GM19468 (cell line): ENCODE data around the gene CHST3.
"Not testable (repeated sequence)": the region's sequence is repeated elsewhere in the genome, so short reads cannot be mapped to it uniquely, and the experiment has no call there.

ENCODE experiments used
- ATAC-seq: cut with Tn5 transposase; IDR thresholded peaks from one replicate; pipeline ENCODE4 v1.9.1; 2021; ENCODE audit warnings: mild to moderate bottlenecking, moderate library complexity, moderate number of reproducible peaks; ENCODE audit not compliant: unreplicated experiment; ENCODE audit errors: extremely low read depth

The CHST3 gene

GRCh38 chr10:71985542-71986250, 21.5 kb downstream of the CHST3 start:
- no peak for ATAC-seq

- not testable (repeated sequence) for ATAC-seq
These were observed 24.7 kb downstream of the CHST3 start for GRCh38 chr10:71988895-71989294.

- no peak for ATAC-seq
These were observed 25.7 kb downstream of the CHST3 start for GRCh38 chr10:71989661-71990454.

DNA sequence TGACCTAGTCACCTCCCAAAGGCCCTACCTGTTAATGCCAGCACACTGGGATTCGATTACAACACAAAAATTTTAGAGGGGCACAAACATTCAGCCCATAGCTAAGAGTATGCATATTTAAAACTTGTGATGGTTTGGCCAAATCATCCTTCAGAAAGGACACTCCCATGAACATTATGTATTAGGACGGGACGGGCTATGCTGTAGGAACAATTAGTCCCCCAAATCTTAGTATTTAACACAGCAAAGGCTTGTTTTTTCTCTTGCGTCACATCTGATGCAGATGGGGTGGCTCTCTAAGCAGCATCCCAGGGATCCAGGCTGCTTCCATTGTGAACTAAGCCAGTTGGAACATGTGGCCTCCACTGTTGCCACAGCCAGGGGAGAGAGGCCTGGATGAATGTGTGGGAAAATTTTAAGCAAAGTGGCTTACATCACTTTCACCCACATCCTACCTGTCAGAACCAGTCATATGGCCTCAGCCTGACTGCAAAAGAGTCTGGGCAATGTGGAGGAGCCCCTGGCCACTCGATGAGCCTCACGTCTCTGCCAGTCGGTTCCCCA, 26.6 kb downstream of the CHST3 start:
- ATAC-seq = no peak

DNA sequence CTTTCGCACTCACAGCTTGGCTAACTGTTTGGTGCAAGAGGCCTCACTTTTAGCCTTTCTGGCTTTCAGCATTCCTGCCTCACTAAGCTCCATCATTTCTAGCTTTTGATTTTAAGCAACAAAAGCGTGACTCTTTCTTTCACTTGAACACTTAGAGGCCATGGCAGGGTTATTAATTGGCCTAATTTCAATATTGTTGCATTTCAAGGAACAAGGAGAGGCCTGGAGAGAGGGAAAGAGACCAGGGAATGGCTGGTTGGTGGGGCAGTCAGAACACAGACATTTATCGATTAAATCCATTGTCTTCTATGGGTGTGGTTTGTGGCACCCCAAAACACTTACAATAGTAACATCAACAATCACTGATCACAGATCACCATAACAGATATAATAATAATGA, 31.3 kb downstream of the CHST3 start:
- ATAC-seq = no peak

DNA sequence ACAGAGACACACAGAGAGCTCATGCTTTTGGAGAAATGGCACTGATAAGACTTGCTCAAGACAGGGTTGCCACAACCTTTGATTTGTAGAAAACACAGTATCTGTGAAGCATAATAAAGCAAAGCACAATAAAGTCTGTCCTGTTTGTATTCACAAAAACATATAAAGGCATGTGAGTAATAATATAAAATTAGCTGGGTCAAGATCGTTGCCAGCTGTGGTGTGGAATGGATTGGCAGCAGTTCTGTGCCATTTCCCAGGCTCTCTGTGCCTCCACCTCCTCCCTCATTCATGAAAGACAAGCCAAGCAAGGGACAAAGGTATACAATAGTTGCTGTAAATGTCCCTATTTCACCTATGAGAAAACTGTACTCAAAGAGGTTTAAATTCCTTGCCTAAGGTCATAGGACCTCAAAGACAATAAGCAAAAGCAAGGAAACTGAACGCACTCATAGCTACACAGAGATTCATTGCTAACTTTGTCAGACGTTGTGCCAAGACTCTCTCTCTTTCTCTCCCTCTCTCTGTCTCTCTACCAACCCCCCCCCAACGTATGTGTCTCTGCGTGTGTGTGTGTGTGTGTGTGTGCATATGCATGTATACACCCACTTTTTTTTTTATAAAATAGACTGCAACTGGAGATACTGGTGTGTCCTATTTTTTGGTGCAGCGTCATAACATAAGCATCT, 31.8 kb downstream of the CHST3 start:
- no peak for ATAC-seq

DNA sequence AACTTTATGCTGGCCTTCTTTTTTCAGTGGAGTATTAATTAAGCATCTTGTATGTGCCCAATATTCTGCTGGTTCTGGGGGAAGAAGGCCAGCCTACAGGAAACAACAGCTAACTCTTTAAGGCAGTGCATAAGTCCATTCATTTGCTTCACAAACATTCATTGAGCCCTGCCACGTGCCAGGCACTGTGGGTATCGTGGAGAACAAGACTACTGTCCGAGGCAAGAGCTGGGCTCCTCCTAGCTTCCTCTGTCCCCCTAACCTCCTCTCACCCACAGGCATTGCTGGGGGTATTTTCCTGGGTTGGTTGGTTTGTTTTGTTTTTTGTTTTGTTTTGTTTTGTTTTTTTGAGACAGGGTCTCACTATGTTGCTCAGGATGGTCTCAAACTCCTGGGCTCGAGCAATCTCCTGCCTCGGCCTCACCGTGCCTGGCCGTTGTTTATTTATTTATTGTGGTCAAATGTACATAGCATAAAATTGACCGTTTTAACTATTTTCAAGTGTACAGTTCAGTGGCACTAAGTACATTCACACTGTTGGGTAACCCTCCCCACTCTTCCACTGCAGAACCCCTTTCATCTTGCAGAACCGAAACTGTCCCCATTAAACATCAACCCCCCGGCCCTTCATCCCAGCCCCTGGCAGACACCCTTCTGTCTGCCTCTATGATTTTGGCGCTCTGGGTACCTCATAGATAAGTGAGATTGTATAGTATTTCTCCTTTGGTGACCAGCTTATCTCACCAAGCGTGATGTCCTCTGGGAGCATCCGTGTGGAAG, 32.6 kb downstream of the CHST3 start:
- ATAC-seq = no peak

DNA sequence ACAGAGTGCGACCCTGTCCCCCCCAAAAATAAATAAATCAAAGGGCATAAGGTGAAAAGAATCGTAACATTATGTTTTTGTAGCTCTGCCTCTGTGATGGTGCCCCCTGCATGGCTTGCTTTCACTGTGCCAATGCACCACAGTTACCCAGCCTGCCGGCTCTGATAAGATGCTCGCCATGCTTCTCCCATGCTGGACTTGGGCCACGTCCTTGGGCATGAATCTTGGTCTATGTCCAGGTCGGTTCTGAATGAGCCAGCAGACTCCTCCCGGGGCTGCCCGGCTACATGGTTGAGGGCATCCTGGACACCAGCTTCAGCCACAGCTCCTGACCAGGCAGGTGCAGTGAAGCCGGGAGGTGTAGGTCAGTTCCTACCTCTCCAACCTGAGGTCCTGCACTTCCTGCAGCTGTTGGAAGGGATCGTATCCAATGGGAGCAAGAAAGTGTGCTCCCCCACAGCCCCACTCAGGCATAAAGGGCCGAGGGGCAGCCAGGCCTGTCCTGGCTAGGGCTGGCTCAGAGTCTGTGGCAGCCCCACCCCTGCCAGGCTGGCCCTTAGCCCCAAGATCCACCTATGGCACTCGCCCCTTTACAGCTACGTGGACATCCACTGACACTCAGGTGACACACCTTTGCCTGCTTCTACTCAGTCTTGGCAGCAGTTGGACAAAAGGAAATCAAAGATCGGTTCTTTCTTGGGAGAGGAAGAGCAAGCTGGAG, 34.1 kb downstream of the CHST3 start:
- no peak for ATAC-seq

GRCh38 chr10:71998840-71999194, 34.6 kb downstream of the CHST3 start:
- no peak for ATAC-seq

GRCh38 chr10:71999360-72000072, 35.3 kb downstream of the CHST3 start:
- ATAC-seq = no peak

GRCh38 chr10:72000073-72001032, 36.2 kb downstream of the CHST3 start:
- no peak for ATAC-seq

DNA sequence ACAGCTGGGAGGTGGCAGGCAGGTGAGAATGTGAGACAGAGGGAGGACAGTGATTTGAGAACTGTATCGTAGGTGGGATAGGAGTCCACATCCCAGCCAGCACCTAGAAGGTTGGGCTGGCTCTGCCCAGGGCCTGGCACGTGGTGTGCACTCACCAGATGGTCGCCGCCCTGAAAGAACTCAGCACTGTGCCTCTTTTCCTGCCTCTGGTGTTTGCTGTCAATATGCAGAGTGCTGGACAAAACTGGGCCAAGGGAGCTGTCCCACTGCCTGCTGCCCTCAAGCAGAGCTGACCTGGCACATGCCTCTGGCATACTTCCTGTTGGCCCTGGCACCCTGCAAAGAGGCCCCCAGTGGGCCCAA, 36.8 kb downstream of the CHST3 start:
- ATAC-seq = no peak

GRCh38 chr10:72002354-72003295, 38.4 kb downstream of the CHST3 start:
- ATAC-seq = no peak

DNA sequence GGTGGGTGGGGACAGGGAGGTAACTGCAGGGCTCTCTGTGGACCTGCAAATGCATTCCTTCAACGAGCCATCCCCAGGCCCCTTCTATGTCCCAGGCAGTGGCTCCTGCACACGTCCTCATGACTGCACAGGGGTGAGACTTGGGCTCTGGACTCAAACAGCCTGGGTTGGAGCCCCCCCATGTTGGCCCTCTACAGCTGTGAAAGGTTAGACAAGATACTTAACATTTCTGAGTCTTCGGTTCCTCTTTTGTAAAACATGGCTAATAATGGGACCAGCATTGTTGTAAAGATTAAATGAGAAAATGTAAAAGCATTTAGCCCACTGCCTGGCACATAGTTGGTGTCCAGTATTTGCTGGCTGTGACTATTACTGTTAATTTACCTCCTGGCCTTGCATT, 41.8 kb downstream of the CHST3 start:
- no peak for ATAC-seq

DNA sequence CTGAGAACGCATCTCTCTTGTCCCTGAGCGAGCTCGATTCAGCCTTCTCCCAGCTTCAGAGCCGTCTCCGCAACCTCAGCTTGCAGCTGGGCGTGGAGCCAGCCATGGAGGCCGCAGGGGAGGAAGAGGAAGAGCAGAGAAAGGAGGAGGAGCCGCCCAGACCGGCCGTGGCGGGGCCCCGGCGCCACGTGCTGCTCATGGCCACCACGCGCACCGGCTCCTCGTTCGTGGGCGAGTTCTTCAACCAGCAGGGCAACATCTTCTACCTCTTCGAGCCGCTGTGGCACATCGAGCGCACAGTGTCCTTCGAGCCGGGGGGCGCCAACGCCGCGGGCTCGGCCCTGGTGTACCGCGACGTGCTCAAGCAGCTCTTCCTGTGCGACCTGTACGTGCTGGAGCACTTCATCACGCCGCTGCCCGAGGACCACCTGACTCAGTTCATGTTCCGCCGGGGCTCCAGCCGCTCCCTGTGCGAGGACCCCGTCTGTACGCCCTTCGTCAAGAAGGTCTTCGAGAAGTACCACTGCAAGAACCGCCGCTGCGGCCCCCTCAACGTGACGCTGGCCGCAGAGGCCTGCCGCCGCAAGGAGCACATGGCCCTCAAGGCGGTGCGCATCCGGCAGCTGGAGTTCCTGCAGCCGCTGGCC, 43.2 kb downstream of the CHST3 start:
- no peak for ATAC-seq
